HG02884 (cell line): ENCODE measurements around the gene ZNF304.
A peak's percentile ranks its signal among the peaks of the same experiment; 100 is the strongest.
"Not testable (repeated sequence)": the region's sequence is repeated elsewhere in the genome, so short reads cannot be mapped to it uniquely, and the experiment has no call there.

Experiments used
- ATAC-seq: cut with Tn5 transposase; IDR thresholded peaks from one replicate; pipeline ENCODE4 v1.9.1; 2021; ENCODE audit warnings: mild to moderate bottlenecking, moderate library complexity; ENCODE audit not compliant: unreplicated experiment

Gene ZNF304

DNA sequence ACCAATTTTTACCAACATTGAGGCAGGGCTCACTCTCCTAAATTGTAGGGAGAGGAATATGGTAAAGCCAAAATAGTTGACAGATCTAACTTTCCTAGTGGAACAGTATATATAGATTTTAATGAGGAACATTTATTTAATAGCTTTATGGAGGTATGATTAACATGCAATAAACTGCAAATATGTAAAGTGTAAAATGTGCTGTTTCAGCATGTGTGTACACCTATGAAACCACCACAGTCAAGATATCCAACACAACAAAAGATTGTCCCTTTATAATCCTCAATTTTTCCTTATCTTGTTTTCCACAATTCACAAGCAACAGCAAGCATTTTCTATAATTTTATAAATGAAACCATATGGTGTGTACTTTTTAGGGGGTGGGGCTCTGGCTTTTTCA, 8.2 kb downstream of the ZNF304 start:
- no peak for ATAC-seq

DNA sequence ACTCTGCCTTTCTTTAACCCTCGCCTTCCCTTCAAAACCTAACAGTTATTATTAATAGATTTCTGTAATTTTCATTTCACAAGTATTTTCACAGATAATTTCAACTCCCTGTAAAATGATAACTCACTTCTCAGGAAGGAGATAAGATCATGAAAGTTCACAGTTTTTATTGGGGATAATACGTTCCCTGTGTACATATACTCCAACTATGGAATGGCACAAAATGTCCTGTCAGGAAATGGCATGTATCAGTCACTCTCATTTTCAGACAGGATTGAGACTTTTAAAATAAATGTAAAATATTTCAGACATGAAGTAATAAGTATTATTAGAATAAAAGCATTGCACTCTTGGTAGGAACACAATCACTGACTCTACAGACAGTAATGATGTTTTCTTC, 11.3 kb downstream of the ZNF304 start:
- no peak for ATAC-seq

DNA sequence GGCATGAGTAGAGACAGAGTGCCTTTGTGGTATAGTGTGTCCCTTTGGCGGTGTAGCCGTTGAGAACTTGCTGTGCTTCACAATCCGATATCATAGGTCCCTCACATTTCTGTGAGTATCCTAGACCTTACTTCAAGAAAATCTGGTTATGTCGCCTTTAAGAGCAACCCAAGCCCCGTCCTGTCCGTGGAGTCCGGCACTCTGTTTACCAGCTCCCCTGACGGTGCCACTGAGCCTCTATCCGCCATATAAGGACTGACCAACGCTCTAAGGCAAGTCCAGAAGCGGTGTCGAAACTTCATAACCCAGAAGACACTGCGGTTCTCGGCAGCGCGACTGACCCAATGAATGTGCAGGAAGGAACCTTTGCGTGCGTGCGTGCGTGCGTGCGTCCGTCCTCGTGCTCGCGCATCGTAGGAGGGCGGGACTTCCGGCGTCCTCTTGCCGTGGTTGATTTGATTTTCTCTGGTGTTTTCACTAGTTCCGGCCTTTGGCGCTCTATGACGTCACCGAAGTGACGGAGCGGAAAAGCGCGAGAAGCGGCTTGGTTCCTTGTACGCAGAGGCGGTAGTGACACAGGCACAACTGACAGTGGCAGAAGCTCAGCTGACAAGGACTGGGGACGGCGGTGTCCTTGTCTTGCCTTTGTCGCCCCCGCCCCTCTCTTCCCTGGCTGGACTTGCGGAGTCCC, 12.1 kb downstream of the ZNF304 start, which contains the start of the genes TRAPPC2B and ZNF547:
TSS of gene TRAPPC2B (plus strand) at position 555 of the 691 bp plus-strand sequence. CDS start 1,283 bp downstream, outside the sequence.
TSS of gene ZNF547 (plus strand) at position 555 of the 691 bp plus-strand sequence. CDS start 5,005 bp downstream, outside the sequence.
- peak; percentile 87 for ATAC-seq

DNA sequence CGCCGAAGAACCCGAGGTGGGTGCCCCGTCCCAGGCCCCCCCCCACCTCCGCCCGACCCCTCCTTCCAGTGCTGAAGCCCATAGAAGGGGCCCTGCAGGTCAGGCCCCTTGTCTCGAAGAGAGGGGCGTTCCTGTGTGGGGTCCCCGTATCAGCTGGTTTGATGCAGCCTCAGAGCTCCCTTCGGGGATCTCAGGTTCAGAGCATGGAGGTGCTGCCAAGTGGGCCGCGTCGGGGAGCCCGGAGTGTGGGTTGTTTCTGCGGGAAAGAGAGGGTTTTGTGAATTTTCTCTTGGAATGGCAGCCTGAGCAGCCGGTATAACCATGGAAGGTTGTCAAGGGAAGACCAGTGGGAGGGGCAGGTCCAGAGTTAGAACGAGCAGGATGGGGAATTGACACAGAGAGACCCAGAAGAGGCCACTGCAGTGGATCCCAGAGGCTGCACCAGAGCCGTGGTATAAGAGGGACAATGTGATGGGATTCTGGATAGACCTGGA, 12.7 kb downstream of the ZNF304 start:
- peak; percentile 15 for ATAC-seq

GRCh38 chr19:57366776-57367175, 15.7 kb downstream of the ZNF304 start:
- no peak for ATAC-seq

- no peak for ATAC-seq
Measured at GRCh38 chr19:57374179-57374578, 23.1 kb downstream of the ZNF304 start.

DNA sequence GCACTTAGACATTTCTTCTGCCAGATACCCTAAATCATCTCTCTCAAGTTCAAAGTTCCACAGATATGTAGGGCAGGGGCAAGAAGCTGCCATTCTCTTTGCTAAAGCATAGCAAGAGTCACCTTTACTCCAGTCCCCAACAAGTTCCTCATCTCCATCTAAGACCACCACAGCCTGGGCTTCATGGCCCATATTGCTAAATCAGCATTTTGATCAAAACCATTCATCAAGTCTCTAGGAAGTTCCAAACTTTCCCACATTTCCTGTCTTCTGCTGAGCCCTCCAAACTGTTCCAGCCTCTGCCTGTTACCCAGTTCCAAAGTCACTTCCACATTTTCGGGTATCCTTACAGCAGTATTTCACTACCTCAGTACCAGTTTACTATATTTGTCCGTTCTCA, 23.6 kb downstream of the ZNF304 start:
- not testable (repeated sequence) for ATAC-seq

DNA sequence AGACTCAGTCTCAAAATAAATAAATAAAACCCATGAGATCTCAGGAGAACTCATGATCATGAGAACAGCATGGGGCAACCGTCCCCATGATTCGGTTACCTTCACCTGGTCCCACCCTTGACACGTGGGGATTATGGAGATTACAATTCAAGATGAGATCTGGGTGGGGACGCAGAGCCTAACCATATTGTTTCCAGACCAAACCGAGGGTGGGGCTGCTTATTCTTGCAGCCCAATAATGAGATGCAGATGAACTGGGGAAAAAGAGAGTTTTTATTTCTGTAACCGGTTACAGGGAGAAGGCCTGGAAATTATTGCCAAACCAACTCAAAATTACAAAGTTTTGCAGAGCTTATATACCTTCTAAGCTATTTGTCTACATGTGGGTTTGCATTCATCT, 25.1 kb downstream of the ZNF304 start:
- ATAC-seq, result no peak

GRCh38 chr19:57377498-57378146, 26.6 kb downstream of the ZNF304 start:
- ATAC-seq, result no peak

DNA sequence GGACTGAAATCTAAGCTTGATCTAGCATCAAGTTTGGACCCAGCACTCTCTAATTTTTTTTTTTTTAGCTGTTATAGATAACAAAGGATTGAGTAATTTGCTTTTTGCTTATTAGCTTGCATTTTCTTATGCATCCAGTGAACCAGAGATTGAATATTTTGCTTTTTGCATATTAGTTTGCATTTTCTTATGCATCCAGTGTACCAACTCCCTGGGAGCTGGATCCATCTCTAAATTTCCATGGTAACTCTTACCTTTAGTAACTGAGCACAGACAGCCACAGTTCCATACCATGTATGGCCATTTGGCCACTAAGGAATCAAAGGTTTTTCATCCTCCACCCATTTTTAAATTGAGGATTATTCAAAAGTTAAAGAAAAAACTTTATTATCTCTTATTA, 29.9 kb downstream of the ZNF304 start:
- no peak for ATAC-seq

GRCh38 chr19:57382806-57383488, 31.9 kb downstream of the ZNF304 start:
- no peak for ATAC-seq

DNA sequence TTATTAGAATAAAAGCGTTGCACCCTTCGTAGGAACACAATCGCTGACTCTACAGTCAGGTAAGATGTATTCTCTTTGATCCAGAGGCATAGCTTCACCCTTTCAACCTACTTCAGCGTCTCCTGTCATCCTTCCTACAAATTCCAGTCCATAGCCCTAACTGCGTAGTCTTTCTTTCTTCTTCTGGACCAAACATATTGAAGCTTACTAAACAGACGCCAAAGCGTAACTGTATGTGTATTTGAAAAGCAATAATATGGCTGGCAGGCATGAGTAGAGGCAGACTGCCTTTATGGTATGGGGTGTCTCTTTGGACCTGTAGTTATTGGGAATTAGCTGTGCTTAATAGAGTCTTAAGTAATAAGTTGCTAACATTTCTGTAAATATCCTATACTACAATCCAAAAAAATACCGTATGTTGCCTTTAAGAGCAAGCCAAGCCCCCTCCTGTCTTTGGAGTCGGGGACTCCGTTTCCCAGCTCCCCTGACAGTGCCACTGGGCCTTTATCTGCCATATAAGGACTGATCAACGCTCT, 38.2 kb downstream of the ZNF304 start:
- no peak for ATAC-seq

GRCh38 chr19:57389730-57390598, 38.9 kb downstream of the ZNF304 start, which contains the start of gene ZNF548:
Gene ZNF548 (plus strand): TSS chr19:57389854. CDS start chr19:57390100, 246 bp downstream.
- peak; percentile 97 for ATAC-seq

DNA sequence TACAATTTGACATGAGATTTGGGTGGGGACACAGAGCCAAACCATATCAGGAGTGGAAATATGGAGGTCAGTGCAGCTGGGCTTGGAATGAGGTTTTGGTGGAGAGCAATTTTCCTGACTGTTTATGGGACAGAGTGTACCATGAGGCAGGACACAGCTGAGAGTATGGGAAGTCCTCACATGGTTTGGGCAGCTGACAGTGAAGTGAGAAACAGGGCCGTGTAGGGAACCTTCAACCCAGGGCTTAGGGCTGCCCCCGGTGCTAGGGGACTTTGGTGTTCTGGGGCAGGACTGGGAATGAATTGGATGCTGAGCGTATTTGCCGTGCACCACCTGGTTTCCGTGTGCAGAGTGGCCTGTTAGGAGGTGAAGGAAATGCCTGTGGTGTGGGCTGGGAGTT, 44.6 kb downstream of the ZNF304 start:
- no peak for ATAC-seq

DNA sequence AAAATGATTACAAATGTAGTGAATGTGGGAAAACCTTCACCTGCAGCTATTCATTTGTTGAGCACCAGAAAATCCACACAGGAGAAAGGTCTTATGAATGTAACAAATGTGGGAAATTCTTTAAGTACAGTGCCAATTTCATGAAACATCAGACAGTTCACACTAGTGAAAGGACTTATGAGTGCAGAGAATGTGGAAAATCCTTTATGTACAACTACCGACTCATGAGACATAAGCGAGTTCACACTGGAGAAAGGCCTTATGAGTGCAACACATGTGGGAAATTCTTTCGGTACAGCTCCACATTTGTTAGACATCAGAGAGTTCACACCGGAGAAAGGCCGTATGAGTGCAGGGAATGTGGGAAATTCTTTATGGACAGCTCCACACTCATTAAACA, 47.8 kb downstream of the ZNF304 start:
- no peak for ATAC-seq

DNA sequence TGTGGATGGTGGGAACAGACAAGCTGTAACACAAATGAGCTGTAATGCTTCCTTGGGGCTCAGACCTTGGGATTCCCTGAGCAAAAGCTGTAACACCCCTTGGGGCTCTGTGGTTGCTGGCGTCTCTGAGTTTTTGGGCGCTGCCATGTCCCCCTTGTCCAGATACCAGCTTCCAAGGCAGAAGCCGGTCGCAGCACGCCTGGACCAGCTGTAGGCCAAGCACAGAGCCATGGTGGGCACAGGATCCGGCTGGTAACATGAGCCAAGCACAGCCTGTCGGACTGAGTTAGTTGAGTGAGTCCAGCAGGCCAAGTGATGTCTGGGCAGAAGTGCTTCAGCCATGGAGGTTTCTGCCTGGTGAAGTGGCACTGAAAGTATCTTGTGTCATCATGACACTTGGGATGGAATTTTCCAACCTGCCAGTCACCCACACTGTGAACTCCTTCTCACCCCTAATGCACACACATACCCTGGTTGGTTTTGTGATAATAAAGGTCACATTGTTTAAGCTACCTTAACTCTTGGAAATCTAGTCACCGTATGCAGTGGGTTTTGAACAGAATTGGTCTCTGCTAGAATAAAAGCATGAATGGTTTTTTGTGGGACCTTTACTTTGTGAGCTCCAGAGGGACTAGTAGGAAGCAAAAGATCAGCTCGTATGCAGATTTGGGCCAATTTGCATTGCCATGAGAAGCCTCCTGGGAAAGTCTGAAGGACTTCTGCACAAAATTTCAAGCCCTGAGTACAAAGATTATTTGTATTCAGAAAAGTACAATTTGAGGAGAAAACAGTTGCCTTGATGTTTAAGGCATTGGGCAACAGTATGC, 52.9 kb downstream of the ZNF304 start:
- no peak for ATAC-seq

DNA sequence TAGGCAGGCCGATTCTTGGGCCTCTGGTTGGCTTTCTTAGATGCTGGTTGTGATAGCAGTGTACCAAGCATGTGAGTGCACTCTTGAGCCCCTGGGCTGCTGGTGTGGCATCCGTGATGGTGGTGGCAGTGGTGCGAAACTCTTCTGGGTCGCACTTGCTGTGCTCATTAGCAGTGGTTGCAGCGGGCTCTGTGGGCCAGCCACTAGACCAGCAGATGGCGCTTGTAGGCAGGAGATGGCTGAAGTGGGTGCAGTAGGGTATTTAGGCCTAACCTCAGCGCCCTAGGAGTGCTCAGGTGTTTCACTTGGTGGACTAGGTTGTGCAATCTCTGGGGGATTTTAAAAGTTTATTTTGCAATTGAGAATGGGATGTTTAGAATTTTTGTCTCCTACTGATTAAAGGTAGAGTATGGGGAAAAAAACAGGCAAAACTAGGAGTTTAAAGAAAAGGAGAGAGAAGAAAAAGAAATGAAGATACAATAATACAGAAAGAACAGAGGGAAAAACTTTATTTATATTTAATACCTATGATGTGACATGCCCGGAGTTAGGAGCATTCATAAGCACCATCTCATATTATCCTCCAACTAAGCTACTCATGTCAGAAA, 55.5 kb downstream of the ZNF304 start:
- ATAC-seq, result no peak
